CD4-positive, alpha-beta T cell treated with Interleukin-6 at 100 ng/mL for 8 hours (primary cell): ENCODE data around the gene CDK4.
"Not testable (repeated sequence)": the region's sequence is repeated elsewhere in the genome, so short reads cannot be mapped to it uniquely, and the experiment has no call there.

Source experiments
- DNase-seq: peaks from one replicate; pipeline ENCODE4 v3.0.0-alpha.2; 2020; ENCODE audit warnings: mixed read lengths, low spot score

Gene CDK4

GRCh38 chr12:57751788-57752667, at the start of gene CDK4:
Gene CDK4 (minus strand): TSS chr12:57752310. CDS start chr12:57751717, 593 bp downstream.
- peak; percentile 100 for DNase-seq

GRCh38 chr12:57800965-57801364, 48.9 kb upstream of the CDK4 start:
- no peak for DNase-seq

GRCh38 chr12:57797933-57798332, 45.8 kb upstream of the CDK4 start:
- no peak for DNase-seq

- DNase-seq = no peak
These were observed 44.9 kb upstream of the CDK4 start for GRCh38 chr12:57796996-57797395.

GRCh38 chr12:57795354-57795753, 43.2 kb upstream of the CDK4 start:
- DNase-seq = no peak

- no peak for DNase-seq
These were observed 41.8 kb upstream of the CDK4 start for GRCh38 chr12:57793920-57794319.

- DNase-seq = no peak
These were observed 31.8 kb upstream of the CDK4 start for GRCh38 chr12:57783861-57784260.

GRCh38 chr12:57783466-57783801, 31.3 kb upstream of the CDK4 start:
- DNase-seq = no peak

- DNase-seq = peak; percentile 94
These were observed 30.7 kb upstream of the CDK4 start, which contains the start of gene TSFM for GRCh38 chr12:57782608-57783465. Gene TSFM (plus strand): TSS chr12:57782787. CDS start chr12:57782802, 15 bp downstream.

GRCh38 chr12:57782243-57782607, 30.1 kb upstream of the CDK4 start:
- DNase-seq = no peak

- DNase-seq = no peak
These were observed 29.7 kb upstream of the CDK4 start for GRCh38 chr12:57781801-57782200.

GRCh38 chr12:57781244-57781643, 29.1 kb upstream of the CDK4 start:
- peak; percentile 36 for DNase-seq

GRCh38 chr12:57780284-57780897, 28.3 kb upstream of the CDK4 start:
- no peak for DNase-seq

GRCh38 chr12:57779736-57780135, 27.6 kb upstream of the CDK4 start:
- DNase-seq = no peak

- no peak for DNase-seq
These were observed 25.8 kb upstream of the CDK4 start for GRCh38 chr12:57777911-57778310.

GRCh38 chr12:57777367-57777766, 25.3 kb upstream of the CDK4 start:
- DNase-seq = no peak

GRCh38 chr12:57776247-57776587, 24.1 kb upstream of the CDK4 start:
- DNase-seq = no peak

GRCh38 chr12:57775563-57776246, 23.6 kb upstream of the CDK4 start:
- no peak for DNase-seq

GRCh38 chr12:57775044-57775443, 22.9 kb upstream of the CDK4 start:
- DNase-seq = no peak

- not testable (repeated sequence) for DNase-seq
These were observed 22.5 kb upstream of the CDK4 start for GRCh38 chr12:57774634-57775033.

GRCh38 chr12:57772429-57773322, 20.6 kb upstream of the CDK4 start, which contains the start of gene EEF1AKMT3:
Gene EEF1AKMT3 (plus strand): TSS chr12:57772614. CDS start chr12:57772725, 111 bp downstream.
- DNase-seq = no peak
